HG03571 (cell line): Measurements from ENCODE around the gene DQX1.
A peak's percentile ranks its signal among the peaks of the same experiment; 100 is the strongest.

Experiments used
- ATAC-seq: cut with Tn5 transposase; IDR thresholded peaks from one replicate; pipeline ENCODE4 v1.9.1; 2021; ENCODE audit not compliant: unreplicated experiment

Gene DQX1

GRCh38 chr2:74555610-74556103 lies 29.6 kb upstream of the DQX1 start:
- ATAC-seq: no peak

DNA sequence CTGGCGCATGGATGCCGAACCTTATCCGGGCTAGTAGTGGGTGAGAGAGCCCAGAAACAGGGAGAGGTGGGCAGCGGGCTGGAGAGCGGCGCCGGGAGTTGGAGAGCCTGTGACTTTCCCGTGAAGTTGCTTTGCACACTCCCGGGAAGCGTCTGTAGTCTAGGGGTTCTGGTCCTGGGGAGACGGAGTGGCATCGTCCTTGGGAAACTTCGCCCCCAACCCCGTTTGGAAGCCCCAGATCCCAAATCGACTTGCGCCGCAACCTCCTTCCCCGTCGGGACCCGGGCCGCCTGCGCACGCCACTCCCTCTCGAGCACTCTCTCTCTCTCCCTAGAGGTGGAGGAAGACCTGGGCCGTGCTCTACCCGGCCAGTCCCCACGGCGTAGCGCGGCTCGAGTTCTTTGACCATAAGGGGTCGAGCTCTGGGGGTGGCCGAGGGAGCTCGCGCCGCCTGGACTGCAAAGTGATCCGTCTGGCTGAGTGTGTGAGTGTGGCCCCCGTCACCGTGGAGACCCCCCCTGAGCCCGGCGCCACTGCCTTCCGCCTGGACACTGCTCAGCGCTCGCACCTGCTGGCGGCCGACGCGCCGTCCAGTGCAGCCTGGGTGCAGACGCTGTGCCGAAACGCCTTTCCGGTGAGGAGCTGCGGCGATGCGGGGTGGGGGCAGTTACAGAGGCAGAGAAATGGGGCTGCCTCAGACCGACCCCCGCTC lies 28.9 kb upstream of the DQX1 start:
- no peak for ATAC-seq

- ATAC-seq: peak; percentile 43
Observed at GRCh38 chr2:74553892-74554819, 28.1 kb upstream of the DQX1 start, which contains the start of the genes DOK1 and LOXL3. Gene DOK1 (plus strand): TSS chr2:74554720. CDS start chr2:74554755, 35 bp downstream. Gene LOXL3 (minus strand): TSS chr2:74553942. CDS start chr2:74552634, 1,308 bp downstream.

- ATAC-seq: no peak
Observed at GRCh38 chr2:74552914-74553811, 27.1 kb upstream of the DQX1 start.

DNA sequence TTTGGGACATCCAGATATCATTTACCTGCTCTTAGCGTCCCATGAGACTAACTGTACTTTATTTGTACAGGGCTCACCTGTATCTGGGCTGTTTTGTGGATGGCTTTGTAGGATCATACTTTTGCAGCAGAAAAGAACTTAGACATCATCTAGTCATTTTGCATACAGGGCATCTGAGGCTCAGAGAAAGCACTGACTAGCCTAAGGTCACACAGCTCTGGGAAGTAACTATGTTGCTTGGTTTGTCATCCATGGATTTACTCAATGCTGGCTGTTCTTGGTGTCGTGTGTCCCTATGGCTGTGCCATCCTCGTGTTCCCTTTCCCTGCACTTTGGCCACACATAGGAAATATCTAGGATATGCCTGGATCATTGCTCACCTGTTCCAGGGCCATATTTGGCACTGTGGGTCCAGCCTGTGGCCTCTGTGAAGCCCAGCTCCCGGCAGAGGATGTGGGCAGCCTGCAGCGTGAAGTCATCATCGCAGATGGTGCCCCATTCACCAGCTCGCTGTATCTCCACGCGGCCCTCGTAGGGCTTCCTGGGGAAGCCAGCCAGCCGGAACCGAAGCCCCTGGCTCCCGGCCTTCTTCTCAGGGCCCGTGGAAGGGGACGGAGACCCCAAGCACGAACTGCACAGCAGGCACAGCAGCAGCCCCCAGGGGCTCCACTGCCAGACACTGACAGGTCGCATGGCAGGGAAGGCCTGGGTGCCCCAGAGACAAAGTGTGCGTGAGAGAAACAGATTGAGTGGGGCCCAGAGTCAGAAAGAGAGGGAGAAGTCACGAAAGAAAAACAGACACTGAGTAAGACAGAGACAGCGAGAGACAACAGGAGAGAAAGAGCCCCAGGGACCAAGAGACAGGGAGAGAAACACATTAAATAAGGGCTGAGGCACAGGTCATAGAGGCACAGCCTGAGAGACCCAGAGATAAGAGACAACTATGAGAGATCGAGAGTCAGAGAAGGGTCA lies 26.2 kb upstream of the DQX1 start:
- no peak for ATAC-seq

DNA sequence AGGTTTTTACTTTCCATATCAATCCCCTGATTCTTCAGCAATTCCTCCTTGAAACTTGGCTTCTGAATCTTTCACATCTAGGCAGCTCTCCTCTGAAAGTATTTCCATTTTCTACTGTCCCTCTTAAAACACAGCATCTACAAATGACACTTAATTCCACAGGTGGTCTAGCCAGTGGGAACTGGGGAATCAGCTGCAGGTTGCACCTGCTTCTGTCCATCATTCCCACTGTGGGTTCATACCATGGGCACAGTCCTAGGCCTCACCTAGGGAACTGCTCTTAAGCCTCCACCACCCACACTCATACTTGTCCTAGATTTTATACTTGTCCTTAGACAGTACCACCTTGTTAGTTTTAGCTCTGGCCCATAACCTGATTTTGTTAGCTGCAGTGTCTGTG lies 25.5 kb upstream of the DQX1 start:
- ATAC-seq: no peak

DNA sequence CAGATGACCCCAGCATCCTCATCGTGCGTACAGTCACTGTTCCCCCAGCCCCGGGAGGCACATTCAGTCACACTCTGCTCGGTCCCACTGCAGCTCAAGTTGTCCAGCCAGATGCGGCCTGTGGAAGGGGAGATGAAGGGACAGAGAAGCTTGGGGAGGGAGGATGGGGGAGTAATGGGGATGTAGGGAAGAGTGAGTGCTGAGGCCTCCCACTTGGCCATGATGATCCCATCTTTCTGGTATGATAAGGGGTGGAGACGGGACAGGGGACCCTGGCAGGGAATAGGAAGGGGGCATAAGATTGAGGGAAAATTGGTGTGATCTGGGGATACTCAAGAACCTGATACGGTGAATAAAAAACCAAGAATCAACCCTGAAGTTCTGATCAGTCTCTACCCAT lies 24.2 kb upstream of the DQX1 start:
- ATAC-seq: no peak

DNA sequence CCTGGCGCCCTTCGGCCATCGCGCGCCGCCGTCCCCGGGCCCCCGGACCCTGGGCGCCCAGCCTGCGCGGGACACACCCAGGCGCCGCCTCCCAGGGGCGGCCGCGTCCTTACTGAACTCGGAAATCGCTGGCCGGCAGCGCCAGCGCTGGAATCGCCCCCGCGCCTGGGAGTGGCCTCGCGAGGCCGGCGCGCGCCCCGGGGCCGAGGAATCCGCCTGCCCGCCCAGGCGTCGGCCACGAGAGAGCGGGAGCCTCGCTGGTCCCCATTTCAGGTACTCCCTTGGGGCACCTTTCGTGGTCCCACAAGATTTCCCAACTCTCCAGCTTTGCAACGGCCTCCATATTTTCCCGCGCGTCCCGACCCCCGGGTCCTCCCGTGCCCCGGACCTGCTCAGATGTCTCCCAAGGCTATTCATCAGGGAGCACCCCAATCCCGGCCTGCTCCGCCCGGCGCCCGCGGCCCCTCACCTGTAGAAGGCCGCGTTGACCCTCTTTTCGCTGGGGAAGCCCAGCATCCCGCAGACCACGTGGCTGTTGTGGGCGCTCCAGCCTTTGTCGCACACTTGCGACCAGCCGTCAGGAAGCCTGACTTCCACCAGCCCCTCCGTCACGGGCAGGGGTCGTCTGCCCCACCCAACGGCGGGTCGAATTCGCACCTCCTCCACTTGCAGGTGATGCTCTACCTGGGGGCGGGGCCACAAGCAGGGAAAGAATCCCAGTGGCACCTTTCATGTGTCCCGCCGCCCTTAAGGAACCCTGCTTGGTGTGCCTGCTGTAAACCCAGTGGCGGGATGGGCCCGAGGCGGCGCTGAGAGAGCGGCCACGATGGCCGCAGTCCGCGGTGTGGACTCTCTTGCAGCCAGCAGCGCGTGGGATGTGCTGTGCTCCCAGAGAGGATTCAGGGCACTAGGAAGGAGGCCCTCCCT lies 23.1 kb upstream of the DQX1 start:
- ATAC-seq: no peak

DNA sequence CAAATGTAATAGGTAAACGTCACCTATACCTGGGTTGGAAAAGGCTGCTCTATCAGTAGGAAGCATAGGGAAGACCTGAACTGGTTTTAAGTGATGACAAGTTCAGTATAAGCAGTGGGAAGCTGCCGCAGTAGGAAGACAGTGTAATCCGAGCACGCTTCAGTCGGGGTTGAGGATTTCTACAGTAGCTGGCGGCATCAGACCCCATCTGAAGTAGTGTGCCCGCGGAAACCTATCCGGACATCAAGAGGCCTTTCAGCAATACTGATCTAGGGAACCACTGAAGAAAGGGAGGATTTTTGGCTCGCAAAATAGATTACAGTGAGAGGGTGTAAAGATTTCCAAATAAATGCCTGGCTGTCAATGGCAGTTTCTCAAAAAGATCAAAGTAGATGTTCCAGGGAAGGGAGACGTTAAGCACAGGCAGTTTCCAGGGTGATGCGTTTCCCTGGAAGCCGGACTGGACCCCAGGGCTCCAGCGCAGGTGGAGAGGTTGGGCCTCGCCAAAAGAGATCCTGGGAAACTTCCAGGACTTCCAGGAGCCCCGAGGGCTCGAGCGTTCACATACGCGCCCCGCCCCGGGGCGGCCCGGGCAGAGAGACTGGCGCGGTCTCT lies 22.4 kb upstream of the DQX1 start:
- ATAC-seq: no peak

- ATAC-seq: no peak
Observed at GRCh38 chr2:74546004-74546403, 20.0 kb upstream of the DQX1 start.

- ATAC-seq: no peak
Observed at GRCh38 chr2:74544634-74545033, 18.6 kb upstream of the DQX1 start.

GRCh38 chr2:74542978-74543377 lies 16.9 kb upstream of the DQX1 start:
- ATAC-seq: no peak

DNA sequence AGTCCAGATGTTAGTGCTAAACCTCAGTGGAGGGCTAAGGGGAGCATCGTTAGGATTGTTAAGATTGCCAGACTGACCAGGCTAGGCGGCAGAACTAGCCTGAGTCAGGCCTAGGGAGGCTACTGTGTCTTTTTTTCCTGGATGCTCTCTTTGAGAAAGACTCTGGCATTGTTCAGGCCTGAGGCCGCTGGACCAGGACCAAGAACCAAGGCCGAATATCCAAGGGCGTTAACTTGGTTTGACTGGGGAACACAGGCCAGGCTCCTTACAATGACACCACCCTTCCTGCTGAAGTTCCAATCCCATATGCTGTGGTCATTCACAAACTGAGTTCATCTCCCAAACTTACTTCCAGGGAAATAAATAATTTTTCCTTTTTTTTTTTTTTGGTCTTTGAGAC lies 14.3 kb upstream of the DQX1 start:
- ATAC-seq: no peak

GRCh38 chr2:74538881-74539339 lies 12.9 kb upstream of the DQX1 start:
- no peak for ATAC-seq

DNA sequence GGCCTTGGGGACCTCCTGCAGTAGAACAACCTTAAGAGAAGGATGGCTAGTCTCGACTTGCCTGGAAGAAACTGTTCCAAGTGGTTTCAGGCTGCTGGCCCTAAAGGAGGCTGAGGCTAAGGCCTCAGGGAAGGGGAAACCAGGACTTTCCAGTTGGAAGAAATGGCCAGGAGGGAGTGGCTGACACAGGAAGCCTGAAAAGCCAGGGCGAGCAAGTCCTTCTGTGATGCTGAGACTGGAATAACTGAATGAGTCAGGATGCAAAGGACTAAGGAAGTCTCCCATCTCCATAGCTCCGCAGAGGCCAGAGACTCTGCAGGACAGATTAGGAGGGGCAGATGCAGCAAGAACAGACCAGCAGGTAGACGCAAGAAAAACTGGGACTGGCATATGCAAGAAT lies 11.1 kb upstream of the DQX1 start:
- no peak for ATAC-seq

GRCh38 chr2:74536166-74536950 lies 10.3 kb upstream of the DQX1 start:
- ATAC-seq: no peak

- ATAC-seq: no peak
Observed at GRCh38 chr2:74535440-74535965, 9.5 kb upstream of the DQX1 start.
